ENCODE measurements around the gene DNER. TPM values are rescaled to one million over a fixed set of nuclear protein-coding genes. Genes with fewer than 3 reads are reported as not detected.

The DNER gene
- total RNA-seq, 1 experiment from 2014 or later = 8.4 TPM

- H3K9me3 ChIP-seq (ENCODE audit: low read depth, low read length, poor library complexity, severe bottlenecking) = no peaks in the 10 kb centered on the region
- H3K4me1 ChIP-seq (ENCODE audit: insufficient read depth, low read length, poor library complexity, severe bottlenecking) = no peaks in the 10 kb centered on the region
- TF ChIP-seq CTCF (conservative IDR thresholded peaks at IDR 0.05; ENCODE audit: low read depth, low read length) (no peak), EZH2 (IDR thresholded peaks at IDR 0.05; ENCODE audit: borderline replicate concordance, low read depth, low read length, poor library complexity, severe bottlenecking) (no peak)
- POLR2A ChIA-PET (ENCODE audit: low non-redundant PET) = no interaction called here
- no peaks in the 10 kb centered on the region for H3K27me3 ChIP-seq (replicated peaks; ENCODE audit: insufficient read depth, low read depth, low read length, poor library complexity)
- H3K27ac ChIP-seq (ENCODE audit: low read depth, low read length, poor library complexity, severe bottlenecking) = no peak overlapping the region
- intact Hi-C loops (cut with micrococcal nuclease; ENCODE audit: unreplicated experiment) = no loop called here
- CTCF ChIA-PET = no interaction called here
- no peaks in the 10 kb centered on the region for H3K36me3 ChIP-seq (ENCODE audit: insufficient read depth, low read length, poor library complexity, severe bottlenecking)
- no peak for DNase-seq (ENCODE audit: low spot score)
- no TSS peak for BruUV-seq (replicated peaks)
- no peak overlapping the region for H3K4me3 ChIP-seq (ENCODE audit: low read depth, low read length, poor library complexity, severe bottlenecking)
Measured at GRCh38 chr2:229684942-229685562, 29.3 kb downstream of the DNER start.

GRCh38 chr2:229679393-229680125 is 34.8 kb downstream of the DNER start:
- Histone ChIP-seq H3K4me1 (ENCODE audit: insufficient read depth, low read length, poor library complexity, severe bottlenecking) (no peaks in the 10 kb centered on the region), H3K27ac (ENCODE audit: low read depth, low read length, poor library complexity, severe bottlenecking) (no peak overlapping the region), H3K36me3 (ENCODE audit: insufficient read depth, low read length, poor library complexity, severe bottlenecking) (no peaks in the 10 kb centered on the region), H3K27me3 (replicated peaks; ENCODE audit: insufficient read depth, low read depth, low read length, poor library complexity) (no peaks in the 10 kb centered on the region), H3K9me3 (ENCODE audit: low read depth, low read length, poor library complexity, severe bottlenecking) (no peaks in the 10 kb centered on the region), H3K4me3 (ENCODE audit: low read depth, low read length, poor library complexity, severe bottlenecking) (no peak overlapping the region)
- POLR2A ChIA-PET (ENCODE audit: low non-redundant PET) = no interaction called here
- no peak for TF ChIP-seq EZH2 (IDR thresholded peaks at IDR 0.05; ENCODE audit: borderline replicate concordance, low read depth, low read length, poor library complexity, severe bottlenecking)
- intact Hi-C loops (cut with micrococcal nuclease; ENCODE audit: unreplicated experiment) = no loop called here
- CTCF ChIA-PET = no interaction called here
- peak; percentile 7 for DNase-seq (ENCODE audit: low spot score)
- no TSS peak for BruUV-seq (replicated peaks)

GRCh38 chr2:229675569-229675968 is 38.8 kb downstream of the DNER start:
- H3K27ac ChIP-seq (ENCODE audit: low read depth, low read length, poor library complexity, severe bottlenecking) = no peak overlapping the region
- intact Hi-C loops (cut with micrococcal nuclease; ENCODE audit: unreplicated experiment) = no loop called here
- BruUV-seq (replicated peaks) = no TSS peak
- ChIA-PET CTCF (no interaction called here), POLR2A (ENCODE audit: low non-redundant PET) (no interaction called here)
- no peak overlapping the region for H3K4me3 ChIP-seq (ENCODE audit: low read depth, low read length, poor library complexity, severe bottlenecking)
- no peaks in the 10 kb centered on the region for H3K4me1 ChIP-seq (ENCODE audit: insufficient read depth, low read length, poor library complexity, severe bottlenecking)
- H3K27me3 ChIP-seq (replicated peaks; ENCODE audit: insufficient read depth, low read depth, low read length, poor library complexity) = peaks cover 23% of the 10 kb centered on the region
- no peaks in the 10 kb centered on the region for H3K9me3 ChIP-seq (ENCODE audit: low read depth, low read length, poor library complexity, severe bottlenecking)
- TF ChIP-seq EZH2 (IDR thresholded peaks at IDR 0.05; ENCODE audit: borderline replicate concordance, low read depth, low read length, poor library complexity, severe bottlenecking) (no peak), CTCF (conservative IDR thresholded peaks at IDR 0.05; ENCODE audit: low read depth, low read length) (no peak)
- no peaks in the 10 kb centered on the region for H3K36me3 ChIP-seq (ENCODE audit: insufficient read depth, low read length, poor library complexity, severe bottlenecking)
- DNase-seq (ENCODE audit: low spot score) = no peak
